Endometrium (tissue), 2 donors: ENCODE measurements around the gene C2CD2.
"Not testable (repeated sequence)": the region's sequence is repeated elsewhere in the genome, so short reads cannot be mapped to it uniquely, and the experiment has no call there.

Source experiments
- FAIRE-seq: peaks from 2 replicates; lab custom pipeline; 2012; peaks lifted over from hg19 to GRCh38; lab: Jason Lieb, UNC
- donor health status: control.
- donor health status: control.

C2CD2 gene

GRCh38 chr21:41953831-41954653, at the start of gene C2CD2:
Gene C2CD2 (minus strand): TSS chr21:41954018. CDS start chr21:41953648, 370 bp downstream.
- FAIRE-seq: no peak

GRCh38 chr21:42003051-42003461, 49.2 kb upstream of the C2CD2 start:
- no peak for FAIRE-seq

GRCh38 chr21:42002421-42002958, 48.7 kb upstream of the C2CD2 start:
- no peak for FAIRE-seq

DNA sequence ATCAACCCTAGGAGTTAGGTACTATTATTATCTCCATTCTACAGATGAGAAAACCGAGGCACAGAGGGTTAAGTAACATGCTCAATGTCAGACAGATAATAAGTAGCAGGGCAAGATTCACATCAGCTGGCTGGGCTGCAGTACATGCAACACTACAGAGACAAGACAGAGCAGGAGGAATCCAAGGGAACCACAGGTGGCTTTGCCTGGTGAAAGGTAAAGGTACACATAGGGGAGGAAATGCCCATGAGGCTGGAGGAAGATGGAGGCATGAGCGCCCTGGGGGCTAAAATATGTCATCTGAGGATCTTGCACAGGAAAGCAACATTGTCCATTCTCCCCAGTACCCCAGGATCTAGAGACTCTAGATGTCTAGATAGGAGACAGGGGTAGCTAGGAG, 48.0 kb upstream of the C2CD2 start:
- no peak for FAIRE-seq

- FAIRE-seq: no peak
Observed at GRCh38 chr21:42000908-42001307, 47.1 kb upstream of the C2CD2 start.

DNA sequence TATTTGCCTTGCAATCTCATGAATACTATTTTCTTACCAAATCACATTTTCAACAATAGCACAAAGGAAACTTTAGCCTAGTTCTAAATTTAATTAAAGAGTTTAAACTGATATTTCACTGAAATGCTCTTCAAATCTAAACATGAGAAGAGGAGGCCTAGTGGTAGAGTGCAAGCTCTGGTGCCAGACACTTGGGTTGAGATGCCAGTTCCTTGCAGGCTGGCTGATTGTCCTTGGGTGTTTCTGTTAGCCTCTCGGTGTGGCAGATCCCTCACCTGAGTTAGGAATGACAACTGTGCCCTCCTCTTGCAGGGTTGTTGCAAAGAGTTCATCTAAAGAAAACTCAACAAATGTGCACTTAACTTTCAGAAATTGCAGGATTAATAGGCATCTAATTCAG, 43.8 kb upstream of the C2CD2 start:
- no peak for FAIRE-seq

DNA sequence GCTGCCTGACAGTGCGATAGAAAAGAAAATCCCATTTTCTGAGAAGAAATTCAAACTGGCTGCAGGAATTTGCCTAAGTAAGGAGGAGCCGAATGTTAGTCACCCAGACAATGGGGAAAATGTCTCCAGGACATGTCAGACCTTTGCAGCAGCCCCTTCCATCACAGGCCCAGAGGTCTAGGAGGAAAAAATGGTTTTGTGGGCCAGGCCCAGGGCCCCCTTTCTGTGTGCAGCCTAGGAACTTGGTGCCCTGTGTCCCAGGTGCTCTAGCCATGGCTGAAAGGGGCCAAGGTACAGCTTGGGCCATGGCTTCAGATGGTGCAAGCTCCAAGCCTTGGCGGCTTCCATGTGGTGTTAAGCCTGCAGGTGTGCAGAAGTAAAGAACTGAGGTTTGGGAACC, 41.8 kb upstream of the C2CD2 start:
- no peak for FAIRE-seq

DNA sequence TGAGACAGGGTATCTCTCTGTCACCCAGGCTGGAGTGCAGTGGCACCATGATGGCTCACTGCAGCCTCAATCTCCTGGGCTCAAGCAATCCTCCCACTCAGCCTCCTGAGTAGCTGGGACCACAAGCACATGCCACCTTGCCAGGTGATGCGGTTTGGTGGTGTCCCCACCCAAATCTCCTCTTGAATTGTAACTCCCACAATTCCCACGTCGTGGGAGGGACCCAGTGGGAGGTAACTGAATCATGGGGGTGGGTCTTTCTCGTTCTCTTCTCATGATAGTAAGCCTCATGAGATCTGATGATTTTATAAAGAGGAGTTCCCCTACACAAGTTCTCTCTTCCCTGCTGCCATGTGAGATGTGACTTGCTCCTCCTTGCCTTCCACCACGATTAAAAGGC, 40.8 kb upstream of the C2CD2 start:
- not testable (repeated sequence) for FAIRE-seq

DNA sequence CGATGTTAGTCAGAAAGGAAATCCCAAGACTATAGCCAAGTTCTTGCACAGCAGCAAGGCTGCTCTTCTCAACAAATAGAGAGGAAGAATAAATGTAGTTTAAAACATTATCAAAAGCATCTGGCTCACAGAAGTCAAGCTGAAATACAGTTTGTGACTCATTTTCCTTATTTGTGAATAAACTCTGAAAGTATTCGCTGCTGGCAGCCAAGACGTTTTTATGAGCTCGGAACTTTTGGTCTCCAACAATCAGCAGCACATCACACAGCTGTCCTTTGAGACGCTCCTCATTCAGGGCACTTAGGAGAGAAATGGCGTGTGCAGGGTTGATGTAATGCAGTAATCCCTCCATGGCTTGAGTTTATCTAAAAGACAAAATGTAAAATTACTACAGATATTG, 39.9 kb upstream of the C2CD2 start:
- peak; percentile 77 for FAIRE-seq

GRCh38 chr21:41992576-41992975, 38.8 kb upstream of the C2CD2 start:
- no peak for FAIRE-seq

DNA sequence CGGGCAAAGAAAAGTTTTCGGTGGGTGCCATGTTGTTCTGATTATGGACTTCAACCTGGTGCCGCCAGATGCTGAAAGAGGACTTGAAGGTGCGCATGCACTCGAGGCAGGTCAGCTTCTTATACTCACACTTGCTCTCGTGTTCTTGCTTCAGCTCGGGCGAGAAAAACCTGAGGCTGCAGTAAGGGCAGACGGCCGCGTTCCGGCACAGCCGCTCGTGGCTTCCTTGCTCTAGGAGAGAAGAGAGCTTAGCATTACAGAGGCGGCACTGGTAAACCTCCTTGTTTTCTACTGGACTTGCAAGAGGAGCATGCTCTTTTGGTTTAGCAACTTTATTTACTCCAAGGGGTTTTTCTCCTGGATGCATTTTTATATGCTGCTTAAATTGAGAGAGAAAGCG, 37.8 kb upstream of the C2CD2 start:
- no peak for FAIRE-seq

DNA sequence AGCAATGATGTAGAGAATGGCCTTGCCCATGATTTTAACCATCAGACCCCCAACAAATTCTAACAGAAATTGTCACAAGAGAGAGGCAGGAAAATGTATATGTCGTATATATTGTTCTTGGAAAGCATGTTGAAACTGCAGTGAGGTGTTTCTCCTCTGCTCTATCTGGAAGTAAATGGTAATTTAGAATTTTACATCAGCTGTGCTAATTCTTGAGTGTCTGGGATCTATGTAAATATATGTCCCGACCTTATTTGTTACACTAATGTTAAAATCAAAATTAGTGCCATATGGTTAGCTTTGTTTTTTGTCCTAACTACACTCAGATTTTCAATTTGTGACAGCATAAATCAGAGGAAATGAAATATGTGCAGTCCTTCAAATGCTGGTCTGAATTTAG, 35.9 kb upstream of the C2CD2 start:
- no peak for FAIRE-seq

GRCh38 chr21:41987310-41987709, 33.5 kb upstream of the C2CD2 start:
- FAIRE-seq: no peak

DNA sequence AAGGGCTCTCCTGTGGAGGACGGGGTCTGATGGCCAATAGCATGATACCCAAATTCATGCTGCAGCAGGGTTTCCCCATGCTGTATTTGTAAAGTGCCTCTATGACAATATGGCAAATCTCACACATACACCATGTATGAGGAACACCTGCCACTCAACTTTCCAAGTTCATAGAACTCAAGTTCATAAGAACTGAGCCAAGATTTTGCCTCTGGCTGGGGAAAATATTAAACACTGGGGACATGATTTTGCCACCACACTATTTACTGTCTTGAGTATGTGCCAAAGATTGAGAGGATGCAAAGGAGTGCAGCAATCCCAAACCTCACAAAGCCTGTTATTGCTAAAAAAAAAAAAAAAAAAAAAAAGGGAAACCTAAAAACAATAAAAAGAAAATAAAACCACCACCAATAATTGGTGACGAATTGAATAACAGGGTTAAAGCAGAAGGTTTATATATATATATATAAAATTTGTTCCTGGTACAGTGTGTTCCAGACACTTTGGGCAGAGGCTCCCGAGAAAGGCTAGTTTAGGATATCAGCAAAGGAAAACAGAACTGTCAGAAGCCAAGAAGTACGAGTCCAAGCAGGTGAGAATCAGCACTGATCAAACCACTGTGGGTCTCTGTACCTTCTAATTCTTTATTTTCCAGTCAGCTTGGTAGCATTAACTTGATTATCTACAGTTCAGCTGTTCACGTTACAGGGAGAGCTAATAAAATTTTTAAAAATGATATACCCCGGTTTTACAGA, 32.0 kb upstream of the C2CD2 start:
- no peak for FAIRE-seq

GRCh38 chr21:41983229-41983628, 29.4 kb upstream of the C2CD2 start:
- FAIRE-seq: no peak

- FAIRE-seq: no peak
Observed at GRCh38 chr21:41980561-41980960, 26.7 kb upstream of the C2CD2 start.

- no peak for FAIRE-seq
Observed at GRCh38 chr21:41979751-41980369, 26.0 kb upstream of the C2CD2 start.

DNA sequence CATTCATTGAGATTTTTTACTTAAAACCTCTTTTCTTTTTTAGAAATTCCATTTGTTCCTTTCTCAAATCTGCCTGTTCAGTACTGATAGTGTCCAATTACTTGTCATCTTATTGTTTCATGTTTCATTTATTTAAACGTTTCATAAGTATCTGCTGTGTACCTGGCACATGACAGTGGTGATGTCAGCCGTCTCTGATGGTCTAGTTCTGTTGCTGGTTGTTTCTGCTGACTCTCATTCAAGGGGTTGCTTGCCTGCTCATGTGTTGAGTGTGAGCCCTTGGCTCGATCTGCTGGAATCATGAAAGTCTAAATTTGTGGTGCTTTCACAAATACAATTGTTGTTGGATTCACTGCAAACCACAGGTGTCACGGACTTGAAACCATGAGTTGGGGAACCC, 25.5 kb upstream of the C2CD2 start:
- no peak for FAIRE-seq

DNA sequence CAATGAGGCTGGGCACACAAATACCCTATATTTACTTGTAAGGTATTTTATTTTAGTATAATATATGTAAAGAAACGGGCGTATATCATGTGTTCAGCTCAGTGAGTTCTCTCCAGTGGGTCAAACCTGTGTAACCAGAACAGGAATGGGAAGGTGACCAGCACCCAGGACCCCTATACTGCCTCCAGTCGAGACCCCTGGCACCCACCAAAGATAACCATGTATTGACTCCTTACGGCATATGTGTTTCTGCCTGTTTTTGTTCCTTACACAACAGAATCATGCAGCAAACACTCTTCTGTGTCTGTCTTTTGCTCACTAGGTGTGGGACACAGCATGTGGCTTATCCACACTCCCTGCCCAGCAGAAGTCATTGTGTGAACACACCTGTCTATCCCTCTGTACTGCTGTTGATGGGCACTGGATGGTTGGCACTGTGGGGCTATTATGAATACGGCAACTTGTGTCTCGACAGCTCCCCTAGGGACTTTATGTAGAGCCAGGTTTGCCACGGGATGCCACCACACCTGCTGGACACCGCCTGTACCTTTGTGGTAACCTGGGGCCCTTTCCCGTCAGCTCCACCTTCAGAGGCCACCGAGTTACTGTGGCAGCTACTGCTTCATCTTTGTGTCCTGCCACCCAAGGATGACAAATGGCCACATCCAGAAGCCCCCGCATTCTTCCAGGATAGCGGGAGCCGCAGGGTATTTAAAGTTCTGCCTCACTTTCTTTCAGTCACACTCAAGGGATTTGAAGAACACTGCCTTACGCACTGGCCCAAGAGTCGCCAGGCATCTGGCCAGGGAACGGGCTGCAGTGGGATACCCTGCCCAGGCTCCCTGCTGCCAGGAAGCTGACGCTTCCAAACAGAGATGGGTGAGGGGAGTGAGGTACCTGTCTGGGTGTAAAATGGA, 23.5 kb upstream of the C2CD2 start:
- FAIRE-seq: no peak

GRCh38 chr21:41976611-41977010, 22.8 kb upstream of the C2CD2 start:
- no peak for FAIRE-seq

GRCh38 chr21:41975391-41976272, 21.8 kb upstream of the C2CD2 start:
- no peak for FAIRE-seq
